GM12865 (cell line): Measurements from ENCODE around the gene LRRC8A.

Experiments
- DNase-seq: peaks from one replicate; pipeline ENCODE4 v3.0.0; 2010; ENCODE audit warnings: low read depth
- H3K4me3 ChIP-seq: 2 replicates; pipeline ENCODE4 v1.5.1; 2011; ENCODE audit warnings: mild to moderate bottlenecking, low read depth, low read length, control low read depth
- CTCF ChIP-seq: IDR thresholded peaks from 2 replicates; pipeline ENCODE4 v1.5.1; 2011; ENCODE audit warnings: low read length, control low read depth, low read depth, inconsistent platforms; ENCODE audit not compliant: insufficient read depth; ENCODE audit errors: missing control alignments

LRRC8A gene

DNA sequence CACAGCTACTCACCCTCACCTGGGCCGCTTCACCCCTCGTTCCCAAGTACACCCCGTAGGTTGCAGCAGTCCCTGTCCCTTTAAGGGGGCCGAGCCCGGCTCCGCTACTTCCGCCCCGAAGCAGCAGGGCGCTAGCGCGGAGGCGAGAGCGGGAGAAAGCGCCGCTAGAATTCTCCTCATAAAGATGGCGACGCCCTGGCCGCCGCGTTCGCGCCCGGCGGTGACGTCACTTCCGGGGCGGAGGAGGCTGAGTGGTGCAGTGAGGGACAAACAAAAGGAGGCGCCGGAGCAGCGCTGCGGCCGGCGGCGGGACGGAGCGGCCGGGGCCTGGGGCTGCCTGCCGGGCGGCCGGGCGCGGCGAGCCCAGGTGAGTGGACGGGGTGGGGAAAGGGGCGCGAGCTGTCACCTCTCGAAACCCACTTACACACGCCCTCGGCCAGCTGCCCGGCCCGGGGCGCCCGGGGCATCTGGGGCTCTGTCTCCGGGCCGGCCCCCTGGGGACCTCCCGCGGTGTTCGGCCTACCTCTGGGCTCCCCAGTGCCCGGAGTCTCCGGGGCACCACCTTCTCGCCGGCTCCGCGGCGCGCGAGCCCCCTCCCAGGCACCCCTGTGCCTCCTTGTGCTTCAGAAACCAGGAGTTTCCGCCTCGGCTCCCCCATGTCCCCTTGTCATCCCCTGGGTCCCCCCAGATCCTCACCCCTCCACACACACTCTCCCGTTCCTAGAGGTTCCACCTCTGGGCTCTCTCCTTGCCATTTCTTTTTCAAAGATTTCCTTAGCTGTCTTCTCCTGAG, at the start of gene LRRC8A, which contains the start of gene KYAT1:
Gene LRRC8A, plus strand, starts transcription at position 250 of the 793 bp plus-strand sequence. CDS start 25,032 bp downstream, outside the sequence.
Gene KYAT1, minus strand, starts transcription at position 67 of the 793 bp plus-strand sequence. CDS start 36,545 bp downstream, outside the sequence.
- peak within 1 kb of the TSS; percentile 91 for H3K4me3 ChIP-seq
- DNase-seq = peak; percentile 97
- no peak for TF ChIP-seq CTCF

DNA sequence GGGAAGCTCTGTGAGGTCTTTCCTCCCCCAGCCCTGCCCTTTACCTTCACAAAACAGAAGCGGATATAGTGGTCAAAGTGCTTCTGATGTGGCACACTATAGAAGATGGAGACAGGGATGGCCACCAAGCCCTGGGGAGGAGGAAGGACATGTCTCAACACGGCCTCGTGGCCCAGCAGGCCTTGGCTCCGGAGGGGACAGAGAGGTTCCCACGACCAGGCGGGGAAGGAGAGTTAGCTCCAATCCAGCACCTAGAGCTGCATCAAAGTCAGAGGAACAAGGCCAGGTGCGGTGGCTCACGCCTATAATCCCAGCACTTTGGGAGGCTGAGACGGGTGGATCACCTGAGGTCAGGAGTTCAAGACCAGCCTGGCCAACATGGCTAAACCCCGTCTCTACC, 48.2 kb upstream of the LRRC8A start:
- no peak for DNase-seq
- TF ChIP-seq CTCF = no peak
- H3K4me3 ChIP-seq = no peak overlapping the region

DNA sequence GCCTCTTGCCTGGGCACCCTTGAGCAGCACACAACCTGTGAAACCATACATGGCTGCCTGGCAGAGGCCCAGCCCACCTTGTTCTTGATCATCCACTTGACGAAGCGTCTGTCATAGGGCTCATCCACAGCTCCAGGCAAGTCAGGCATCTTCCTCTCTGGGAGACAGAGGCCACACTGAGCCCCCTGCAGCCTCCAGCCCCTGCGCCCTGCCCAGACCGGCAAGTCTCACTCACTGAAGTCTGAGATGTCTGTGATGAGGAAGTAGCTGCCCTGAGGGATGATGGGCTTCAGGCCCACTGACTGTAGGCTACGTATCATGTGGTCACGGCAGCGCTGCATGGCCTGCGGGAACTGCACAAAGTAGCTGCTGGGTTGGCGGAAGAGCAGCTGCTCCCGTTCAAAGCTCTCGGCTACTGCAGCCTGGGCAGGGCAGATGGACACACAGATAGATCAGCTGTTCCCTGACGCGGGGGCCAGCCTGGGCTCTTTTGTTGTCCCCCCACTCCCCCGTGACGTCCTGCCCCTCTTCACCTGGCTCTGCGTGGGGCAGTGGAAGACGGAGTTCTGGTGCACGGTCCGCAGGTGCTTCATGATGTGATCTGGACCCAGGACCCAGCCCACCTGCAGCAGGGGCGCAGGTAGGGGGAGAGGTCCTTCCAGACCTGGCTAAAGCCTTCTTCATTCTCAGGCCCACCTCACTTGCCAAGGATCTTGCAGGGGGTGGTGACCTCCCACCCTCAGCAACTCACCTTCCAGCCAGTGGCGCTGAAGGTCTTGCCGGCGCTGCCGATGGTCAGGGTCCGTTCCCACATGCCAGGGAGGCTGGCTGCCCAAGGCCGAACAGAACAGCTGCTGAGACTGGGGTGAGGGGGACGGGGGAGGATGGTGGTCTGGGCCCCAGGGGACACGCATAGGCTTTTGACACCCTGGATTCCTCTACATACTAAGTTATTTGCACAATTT, 46.4 kb upstream of the LRRC8A start:
- TF ChIP-seq CTCF = no peak
- H3K4me3 ChIP-seq = no peak overlapping the region
- DNase-seq = no peak

DNA sequence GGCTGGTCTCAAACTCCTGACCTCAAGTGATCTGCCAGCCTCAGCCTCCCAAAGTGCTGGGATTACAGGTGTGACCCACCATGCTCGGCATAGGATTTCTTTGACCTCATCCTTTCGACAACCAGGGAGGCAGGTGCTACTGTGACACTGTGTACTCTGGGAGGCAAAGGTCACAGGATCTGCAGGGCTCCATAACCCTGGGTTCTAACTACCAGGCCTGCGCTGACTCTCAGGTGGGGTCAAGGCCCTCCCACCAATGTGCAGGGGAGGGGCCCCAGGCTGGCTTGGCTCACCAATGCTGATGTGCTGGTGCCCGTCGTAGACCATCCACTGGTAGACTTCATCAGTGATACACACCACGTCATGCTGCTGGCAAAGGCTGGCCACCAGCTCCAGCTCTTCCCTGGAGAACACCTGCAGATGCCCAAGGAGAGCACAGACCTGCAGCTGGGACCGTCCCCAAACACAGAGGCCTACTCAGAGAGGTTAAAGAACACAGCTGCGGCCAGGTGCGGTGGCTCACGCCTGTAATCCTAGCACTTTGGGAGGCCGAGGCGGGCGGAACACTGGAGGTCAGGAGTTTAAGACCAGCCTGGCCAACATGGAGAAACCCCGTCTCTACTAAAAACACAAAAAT, 45.3 kb upstream of the LRRC8A start:
- H3K4me3 ChIP-seq = no peak overlapping the region
- DNase-seq = no peak
- TF ChIP-seq CTCF = no peak

DNA sequence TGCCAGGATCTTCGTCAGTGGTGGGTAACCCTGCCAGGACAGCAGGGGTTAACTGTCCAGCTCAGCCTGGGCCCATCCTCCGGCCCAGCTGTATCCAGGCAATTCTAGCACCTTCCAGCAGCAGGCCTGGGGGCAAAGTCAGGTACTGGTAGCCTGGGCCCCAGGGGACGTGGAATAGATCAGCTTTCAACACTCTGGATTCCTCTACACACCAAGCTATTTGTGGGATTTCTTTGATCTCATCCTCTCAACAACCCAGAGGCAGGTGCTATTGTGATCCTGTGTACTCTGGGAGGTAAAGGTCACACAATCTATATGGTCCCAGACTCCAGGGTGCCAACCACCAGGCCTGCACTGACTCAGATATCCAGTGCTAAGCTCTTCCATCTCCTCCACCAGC, 43.6 kb upstream of the LRRC8A start:
- H3K4me3 ChIP-seq = no peak overlapping the region
- no peak for DNase-seq
- TF ChIP-seq CTCF = no peak

GRCh38 chr9:128840524-128840923, 41.4 kb upstream of the LRRC8A start:
- TF ChIP-seq CTCF = no peak

More at GRCh38 chr9:128840524-128840923, 41.4 kb upstream of the LRRC8A start:
- no peak for DNase-seq
- no peak overlapping the region for H3K4me3 ChIP-seq
